A673 (cell line): Measurements from ENCODE around the gene SRRM4.

Experiments used
- CTCF ChIP-seq: fragments of 300-800, 200-600 bp; sonication (generic); conservative IDR thresholded peaks from 2 replicates; pipeline ENCODE4 v1.5.1; 2017; ENCODE audit warnings: low read depth, mild to moderate bottlenecking, antibody characterized with exemption, low read length, moderate library complexity, mixed read lengths
- EZH2 ChIP-seq: fragments of 200-600 bp; sonication (generic); IDR thresholded peaks from 2 replicates; pipeline ENCODE4 v1.6.1; 2017; ENCODE audit warnings: borderline replicate concordance, low read depth, mild to moderate bottlenecking, mixed read lengths, antibody characterized with exemption, low read length; ENCODE audit not compliant: poor library complexity, severe bottlenecking

- TF ChIP-seq CTCF, result no peak
- TF ChIP-seq EZH2, result no peak
These were observed 195.1 kb downstream of the SRRM4 start for GRCh38 chr12:119176267-119177055.
